ENCODE results near the gene TMEM147.

DNA sequence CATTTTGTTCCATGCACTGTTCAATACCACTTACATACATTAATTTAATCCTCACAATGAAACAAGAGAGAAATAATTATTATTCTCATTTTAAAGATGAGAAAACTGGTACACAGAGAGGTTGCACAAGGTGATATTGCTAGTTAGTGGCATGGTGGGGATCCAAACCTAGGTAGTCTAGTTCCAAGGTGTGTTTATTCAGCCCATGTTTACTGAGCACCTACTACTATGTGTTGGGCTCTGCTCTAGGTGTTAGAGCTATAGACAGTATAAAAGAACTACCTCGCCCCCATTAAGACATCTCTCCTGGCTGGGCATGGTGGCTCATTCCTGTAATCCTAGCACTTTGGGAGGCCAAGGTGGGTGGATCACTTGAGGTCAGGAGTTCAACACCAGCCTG lies 37.3 kb downstream of the TMEM147 start:
- TF ChIP-seq POLR2A (IDR thresholded peaks at IDR 0.05): no peak
- TF ChIP-seq, protein P1, sequence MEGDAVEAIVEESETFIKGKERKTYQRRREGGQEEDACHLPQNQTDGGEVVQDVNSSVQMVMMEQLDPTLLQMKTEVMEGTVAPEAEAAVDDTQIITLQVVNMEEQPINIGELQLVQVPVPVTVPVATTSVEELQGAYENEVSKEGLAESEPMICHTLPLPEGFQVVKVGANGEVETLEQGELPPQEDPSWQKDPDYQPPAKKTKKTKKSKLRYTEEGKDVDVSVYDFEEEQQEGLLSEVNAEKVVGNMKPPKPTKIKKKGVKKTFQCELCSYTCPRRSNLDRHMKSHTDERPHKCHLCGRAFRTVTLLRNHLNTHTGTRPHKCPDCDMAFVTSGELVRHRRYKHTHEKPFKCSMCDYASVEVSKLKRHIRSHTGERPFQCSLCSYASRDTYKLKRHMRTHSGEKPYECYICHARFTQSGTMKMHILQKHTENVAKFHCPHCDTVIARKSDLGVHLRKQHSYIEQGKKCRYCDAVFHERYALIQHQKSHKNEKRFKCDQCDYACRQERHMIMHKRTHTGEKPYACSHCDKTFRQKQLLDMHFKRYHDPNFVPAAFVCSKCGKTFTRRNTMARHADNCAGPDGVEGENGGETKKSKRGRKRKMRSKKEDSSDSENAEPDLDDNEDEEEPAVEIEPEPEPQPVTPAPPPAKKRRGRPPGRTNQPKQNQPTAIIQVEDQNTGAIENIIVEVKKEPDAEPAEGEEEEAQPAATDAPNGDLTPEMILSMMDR (IDR thresholded peaks at IDR 0.05): no peak
